Panc1 (cell line): ENCODE measurements around the gene GPX7. TPM values are rescaled to one million over a fixed set of nuclear protein-coding genes. Genes with fewer than 3 reads are reported as not detected.

Experiments used
- ATAC-seq: fragments of 200-7000 bp; cut with Tn5 transposase; 2 replicates; pipeline ENCODE4 v1.9.1; 2020; ENCODE audit warnings: mild to moderate bottlenecking, moderate library complexity
- BruUV-seq: library from RNA; stranded (reverse); fragments of 400-500 nt; replicated peaks from 2 replicates; lab custom pipeline; 2021; lab: Mats Ljungman, UMichigan
- CTCF ChIA-PET: fragments of 300-600 bp; sonication (Branson Sonifier 250); formaldehyde crosslinking; loops from one replicate; lab custom pipeline; 2022; ENCODE audit warnings: antibody characterized with exemption; lab: Charles Lee
- POLR2A ChIA-PET: fragments of 300-600 bp; sonication (Branson Sonifier 250); formaldehyde crosslinking; loops from one replicate; lab custom pipeline; 2022; ENCODE audit warnings: antibody characterized with exemption; lab: Charles Lee
- DNase-seq: peaks from one replicate; pipeline ENCODE4 v3.0.0-alpha.2; 2010; ENCODE audit warnings: low read depth, low spot score
- H3K27ac ChIP-seq: 2 replicates; pipeline ENCODE4 v1.5.1; 2011; ENCODE audit warnings: mild to moderate bottlenecking, low read length, inconsistent platforms
- H3K27me3 ChIP-seq: fragments of 200-500 bp; sonication (Bioruptor generic); 2 replicates; pipeline ENCODE4 v1.6.0; 2014; ENCODE audit warnings: low read length, inconsistent platforms; ENCODE audit not compliant: control insufficient read depth, insufficient read depth
- H3K36me3 ChIP-seq: fragments of 200-500 bp; sonication (Bioruptor generic); 2 replicates; pipeline ENCODE4 v1.5.1; 2014; ENCODE audit warnings: inconsistent platforms, mild to moderate bottlenecking, low read length, moderate library complexity; ENCODE audit not compliant: control insufficient read depth, insufficient read depth
- H3K4me1 ChIP-seq: 2 replicates; pipeline ENCODE4 v1.5.1; 2011; ENCODE audit warnings: inconsistent platforms, mild to moderate bottlenecking, low read length, moderate library complexity; ENCODE audit not compliant: control insufficient read depth, insufficient read depth
- H3K4me3 ChIP-seq, 2 experiments: 2 replicates each; pipeline ENCODE4 v1.5.1; 2011 to 2012; ENCODE audit warnings: low read depth in 2 of 2, low read length in 2 of 2, mild to moderate bottlenecking in 2 of 2, inconsistent platforms in 1 of 2, moderate library complexity in 1 of 2
- H3K9me3 ChIP-seq: fragments of 200-500 bp; sonication (Bioruptor generic); 2 replicates; pipeline ENCODE4 v1.5.1; 2014; ENCODE audit warnings: low read depth, mild to moderate bottlenecking, inconsistent platforms, low read length, moderate library complexity; ENCODE audit not compliant: control insufficient read depth, insufficient read depth
- CTCF ChIP-seq: fragments of 450-650 bp; IDR thresholded peaks from 2 replicates; pipeline ENCODE4 v1.5.1; 2017; ENCODE audit warnings: mild to moderate bottlenecking
- POLR2AphosphoS5 ChIP-seq: IDR thresholded peaks from 2 replicates; pipeline ENCODE4 v1.6.1; 2012; ENCODE audit warnings: mild to moderate bottlenecking, low read depth, low read length, moderate library complexity
- SIN3A ChIP-seq: IDR thresholded peaks from 2 replicates; pipeline ENCODE4 v1.6.1; 2012; ENCODE audit warnings: low read depth, mild to moderate bottlenecking, low read length, moderate library complexity, borderline replicate concordance; ENCODE audit not compliant: insufficient read depth
- TCF7L2 ChIP-seq: IDR thresholded peaks from 2 replicates; pipeline ENCODE4 v1.6.1; 2011; ENCODE audit warnings: mild to moderate bottlenecking, low read depth, low read length, inconsistent platforms
- in situ Hi-C: cut with HindIII; loops from 2 replicates; pipeline ENCODE4 v1.10.0; 2016; ENCODE audit warnings: low sequenced_read_pairs, low pct_unique_long_range_greater_than_20kb
- intact Hi-C: fragments of 100-400 bp; cut with micrococcal nuclease; formaldehyde crosslinking; loops from one replicate; pipeline ENCODE4 v1.10.0; 2022; ENCODE audit not compliant: unreplicated experiment
- total RNA-seq: library from RNA; stranded (reverse); gene quantifications from one replicate; pipeline ENCODE4 v1.2.1, GENCODE V29; 2021; ENCODE audit not compliant: unreplicated experiment
- TF ChIP-seq, protein P1 (sequence below), 2 experiments: IDR thresholded peaks; 2 replicates each; pipeline ENCODE4 v1.6.1; 2011 to 2012; ENCODE audit warnings: low read depth in 2 of 2, control low read depth in 1 of 2, low read length in 1 of 2, mild to moderate bottlenecking in 1 of 2, moderate library complexity in 1 of 2; ENCODE audit not compliant: insufficient read depth in 1 of 2

Gene GPX7
- total RNA-seq, 1 experiment from 2014 or later: 11.2 TPM

GRCh38 chr1:52580283-52580682 is 21.9 kb upstream of the GPX7 start:
- Histone ChIP-seq H3K4me3 (no peak overlapping the region), H3K27ac (no peak overlapping the region), H3K4me1 (no peaks in the 10 kb centered on the region), H3K27me3 (no peaks in the 10 kb centered on the region), H3K9me3 (no peaks in the 10 kb centered on the region), H3K36me3 (no peaks in the 10 kb centered on the region)
- no TSS peak for BruUV-seq
- ChIA-PET CTCF (interaction anchor here (0.6 kb wide), 1 partner anchor 343 kb away, joined by 4 read pairs; no protein-coding TSS in a partner anchor), POLR2A (no interaction called here)
- no peak for TF ChIP-seq CTCF
- no peak for TF ChIP-seq TCF7L2
- TF ChIP-seq POLR2AphosphoS5: no peak
- TF ChIP-seq SIN3A: no peak
- TF ChIP-seq, protein P1, sequence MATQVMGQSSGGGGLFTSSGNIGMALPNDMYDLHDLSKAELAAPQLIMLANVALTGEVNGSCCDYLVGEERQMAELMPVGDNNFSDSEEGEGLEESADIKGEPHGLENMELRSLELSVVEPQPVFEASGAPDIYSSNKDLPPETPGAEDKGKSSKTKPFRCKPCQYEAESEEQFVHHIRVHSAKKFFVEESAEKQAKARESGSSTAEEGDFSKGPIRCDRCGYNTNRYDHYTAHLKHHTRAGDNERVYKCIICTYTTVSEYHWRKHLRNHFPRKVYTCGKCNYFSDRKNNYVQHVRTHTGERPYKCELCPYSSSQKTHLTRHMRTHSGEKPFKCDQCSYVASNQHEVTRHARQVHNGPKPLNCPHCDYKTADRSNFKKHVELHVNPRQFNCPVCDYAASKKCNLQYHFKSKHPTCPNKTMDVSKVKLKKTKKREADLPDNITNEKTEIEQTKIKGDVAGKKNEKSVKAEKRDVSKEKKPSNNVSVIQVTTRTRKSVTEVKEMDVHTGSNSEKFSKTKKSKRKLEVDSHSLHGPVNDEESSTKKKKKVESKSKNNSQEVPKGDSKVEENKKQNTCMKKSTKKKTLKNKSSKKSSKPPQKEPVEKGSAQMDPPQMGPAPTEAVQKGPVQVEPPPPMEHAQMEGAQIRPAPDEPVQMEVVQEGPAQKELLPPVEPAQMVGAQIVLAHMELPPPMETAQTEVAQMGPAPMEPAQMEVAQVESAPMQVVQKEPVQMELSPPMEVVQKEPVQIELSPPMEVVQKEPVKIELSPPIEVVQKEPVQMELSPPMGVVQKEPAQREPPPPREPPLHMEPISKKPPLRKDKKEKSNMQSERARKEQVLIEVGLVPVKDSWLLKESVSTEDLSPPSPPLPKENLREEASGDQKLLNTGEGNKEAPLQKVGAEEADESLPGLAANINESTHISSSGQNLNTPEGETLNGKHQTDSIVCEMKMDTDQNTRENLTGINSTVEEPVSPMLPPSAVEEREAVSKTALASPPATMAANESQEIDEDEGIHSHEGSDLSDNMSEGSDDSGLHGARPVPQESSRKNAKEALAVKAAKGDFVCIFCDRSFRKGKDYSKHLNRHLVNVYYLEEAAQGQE (IDR thresholded peaks at IDR 0.05; ENCODE audit: insufficient read depth in 1 of 2, low read depth in 2 of 2, low read length in 1 of 2): no peak
- ATAC-seq (no peak), DNase-seq (no peak)
- in situ Hi-C loops (no loop called here), intact Hi-C loops (no loop called here)

DNA sequence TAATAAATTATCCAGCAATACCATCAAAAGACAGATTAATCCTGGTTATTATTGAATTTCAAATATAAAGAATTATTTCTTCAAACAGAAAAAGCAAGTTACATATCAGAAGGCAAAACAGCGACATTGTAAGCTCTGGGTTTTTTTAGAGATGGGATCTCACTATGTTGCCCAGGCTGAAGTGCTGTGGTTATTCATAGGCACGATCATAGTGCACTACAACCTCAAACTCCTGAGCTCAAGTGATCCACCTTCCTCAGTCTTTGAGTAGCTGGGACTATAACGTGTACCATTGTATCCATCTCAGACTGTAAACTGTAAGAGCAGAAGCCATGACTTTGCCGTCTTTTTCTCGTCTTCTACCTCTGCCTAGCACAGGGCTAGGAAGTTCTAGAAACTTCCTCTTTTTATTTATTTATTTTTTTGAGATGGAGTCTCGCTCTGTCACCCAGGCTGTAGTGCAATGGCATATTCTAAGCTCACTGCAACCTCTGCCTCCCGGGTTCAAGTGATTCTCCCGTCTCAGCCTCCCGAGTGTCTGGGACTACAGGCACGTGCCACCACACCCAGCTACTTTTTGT is 20.0 kb upstream of the GPX7 start:
- no peaks in the 10 kb centered on the region for H3K27me3 ChIP-seq
- H3K4me3 ChIP-seq: no peak overlapping the region
- TF ChIP-seq, protein P1 (IDR thresholded peaks at IDR 0.05; ENCODE audit: insufficient read depth in 1 of 2, low read depth in 2 of 2, low read length in 1 of 2): no peak
- TF ChIP-seq TCF7L2 (no peak), CTCF (no peak), SIN3A (no peak), POLR2AphosphoS5 (no peak)
- H3K27ac ChIP-seq: no peak overlapping the region
- CTCF ChIA-PET: no interaction called here
- POLR2A ChIA-PET: no interaction called here
- no peak for ATAC-seq
- in situ Hi-C loops: no loop called here
- intact Hi-C loops: no loop called here
- H3K36me3 ChIP-seq: no peaks in the 10 kb centered on the region
- no peaks in the 10 kb centered on the region for H3K9me3 ChIP-seq
- no peak for DNase-seq
- H3K4me1 ChIP-seq: no peaks in the 10 kb centered on the region
- BruUV-seq: no TSS peak
